ENCODE measurements around the gene SRP54. TPM values are rescaled to one million over a fixed set of nuclear protein-coding genes. Genes with fewer than 3 reads are reported as not detected.

Gene SRP54
- total RNA-seq, 1 experiment from 2014 or later: 75.5 TPM

- Histone ChIP-seq H3K79me2 (ENCODE audit: low read length) (peaks cover 46% of the 10 kb centered on the region), H3K27me3 (ENCODE audit: low read length) (no peaks in the 10 kb centered on the region), H3K4me1 (ENCODE audit: insufficient read depth, low read length) (no peaks in the 10 kb centered on the region), H3F3A (ENCODE audit: low read length, unreplicated experiment) (no peaks in the 10 kb centered on the region), H3K9me2 (replicated peaks; ENCODE audit: low read length) (no peaks in the 10 kb centered on the region), H3K27ac (ENCODE audit: low read length) (no peak overlapping the region), H3K9me3 (ENCODE audit: low read length) (no peaks in the 10 kb centered on the region), H2AFZ (ENCODE audit: low read length) (no peak overlapping the region), H3K4me2 (ENCODE audit: low read length) (no peak overlapping the region), H3K9ac (ENCODE audit: low read length) (no peak overlapping the region), H4K20me1 (ENCODE audit: low read length) (peaks cover 4% of the 10 kb centered on the region; the same call in 1 of the 2 replicates), H3K36me3 (ENCODE audit: low read depth, low read length) (peaks cover 4% of the 10 kb centered on the region; the same call in 1 of the 2 replicates), H3K4me3 (ENCODE audit: low read length) (no peak overlapping the region)
- TF ChIP-seq EZH2 (IDR thresholded peaks at IDR 0.05; ENCODE audit: low read length, unreplicated experiment) (no peak), CTCF (conservative IDR thresholded peaks at IDR 0.05; ENCODE audit: low read depth, low read length) (no peak)
- CTCF ChIA-PET: no interaction called here
- no TSS peak for BruUV-seq (replicated peaks)
- ATAC-seq: no peak
- POLR2A ChIA-PET (ENCODE audit: unreplicated experiment): no interaction called here
- intact Hi-C loops (cut with micrococcal nuclease): no loop called here
- DNase-seq: no peak
These were observed 11.9 kb downstream of the SRP54 start for GRCh38 chr14:34994668-34995067.

GRCh38 chr14:34997762-34998161, 15.0 kb downstream of the SRP54 start:
- no peaks in the 10 kb centered on the region for H3K9me3 ChIP-seq (ENCODE audit: low read length)
- BruUV-seq (replicated peaks): no TSS peak
- H3F3A ChIP-seq (ENCODE audit: low read length, unreplicated experiment): no peaks in the 10 kb centered on the region
- no peaks in the 10 kb centered on the region for H3K9me2 ChIP-seq (replicated peaks; ENCODE audit: low read length)
- ChIA-PET CTCF (no interaction called here), POLR2A (ENCODE audit: unreplicated experiment) (no interaction called here)
- peaks cover 17% of the 10 kb centered on the region for H3K79me2 ChIP-seq (ENCODE audit: low read length)
- intact Hi-C loops (cut with micrococcal nuclease): no loop called here
- no peak overlapping the region for H3K4me2 ChIP-seq (ENCODE audit: low read length)
- H2AFZ ChIP-seq (ENCODE audit: low read length): no peak overlapping the region
- H3K27ac ChIP-seq (ENCODE audit: low read length): no peak overlapping the region
- H3K36me3 ChIP-seq (ENCODE audit: low read depth, low read length): peaks cover 10% of the 10 kb centered on the region
- no peaks in the 10 kb centered on the region for H3K27me3 ChIP-seq (ENCODE audit: low read length)
- DNase-seq (no peak), ATAC-seq (no peak)
- no peak overlapping the region for H3K9ac ChIP-seq (ENCODE audit: low read length)
- TF ChIP-seq CTCF (conservative IDR thresholded peaks at IDR 0.05; ENCODE audit: low read depth, low read length): no peak
- TF ChIP-seq EZH2phosphoT487 (IDR thresholded peaks at IDR 0.05; ENCODE audit: borderline replicate concordance, low read length): no peak
- TF ChIP-seq EZH2 (IDR thresholded peaks at IDR 0.05; ENCODE audit: low read length, unreplicated experiment): no peak
- H4K20me1 ChIP-seq (ENCODE audit: low read length): no peaks in the 10 kb centered on the region
- H3K4me3 ChIP-seq (ENCODE audit: low read length): no peak overlapping the region
- H3K4me1 ChIP-seq (ENCODE audit: insufficient read depth, low read length): no peaks in the 10 kb centered on the region

- intact Hi-C loops (cut with micrococcal nuclease): no loop called here
- H3F3A ChIP-seq (ENCODE audit: low read length, unreplicated experiment): no peaks in the 10 kb centered on the region
- no peaks in the 10 kb centered on the region for H3K27me3 ChIP-seq (ENCODE audit: low read length)
- no peak overlapping the region for H3K9ac ChIP-seq (ENCODE audit: low read length)
- no peak for DNase-seq
- BruUV-seq (replicated peaks): no TSS peak
- no peaks in the 10 kb centered on the region for H3K4me1 ChIP-seq (ENCODE audit: insufficient read depth, low read length)
- H2AFZ ChIP-seq (ENCODE audit: low read length): no peak overlapping the region
- no peaks in the 10 kb centered on the region for H3K9me3 ChIP-seq (ENCODE audit: low read length)
- H4K20me1 ChIP-seq (ENCODE audit: low read length): no peaks in the 10 kb centered on the region
- CTCF ChIA-PET: no interaction called here
- TF ChIP-seq CTCF (conservative IDR thresholded peaks at IDR 0.05; ENCODE audit: low read depth, low read length): no peak
- TF ChIP-seq EZH2 (IDR thresholded peaks at IDR 0.05; ENCODE audit: low read length, unreplicated experiment): no peak
- TF ChIP-seq EZH2phosphoT487 (IDR thresholded peaks at IDR 0.05; ENCODE audit: borderline replicate concordance, low read length): no peak
- no peak overlapping the region for H3K27ac ChIP-seq (ENCODE audit: low read length)
- peaks cover 3% of the 10 kb centered on the region; the same call in 1 of the 2 replicates for H3K79me2 ChIP-seq (ENCODE audit: low read length)
- no peaks in the 10 kb centered on the region for H3K9me2 ChIP-seq (replicated peaks; ENCODE audit: low read length)
- no peak overlapping the region for H3K4me2 ChIP-seq (ENCODE audit: low read length)
- H3K36me3 ChIP-seq (ENCODE audit: low read depth, low read length): peaks cover 10% of the 10 kb centered on the region
- POLR2A ChIA-PET (ENCODE audit: unreplicated experiment): no interaction called here
- ATAC-seq: no peak
- H3K4me3 ChIP-seq (ENCODE audit: low read length): no peak overlapping the region
These were observed 16.7 kb downstream of the SRP54 start for GRCh38 chr14:34999500-34999899.
